GM18498 (cell line): Measurements from ENCODE around the gene TPRX1.
A peak's percentile ranks its signal among the peaks of the same experiment; 100 is the strongest.
"Not testable (repeated sequence)": the region's sequence is repeated elsewhere in the genome, so short reads cannot be mapped to it uniquely, and the experiment has no call there.

Source experiments
- ATAC-seq: cut with Tn5 transposase; IDR thresholded peaks from one replicate; pipeline ENCODE4 v1.9.1; 2021; ENCODE audit warnings: mild to moderate bottlenecking, moderate library complexity; ENCODE audit not compliant: unreplicated experiment

Gene TPRX1

DNA sequence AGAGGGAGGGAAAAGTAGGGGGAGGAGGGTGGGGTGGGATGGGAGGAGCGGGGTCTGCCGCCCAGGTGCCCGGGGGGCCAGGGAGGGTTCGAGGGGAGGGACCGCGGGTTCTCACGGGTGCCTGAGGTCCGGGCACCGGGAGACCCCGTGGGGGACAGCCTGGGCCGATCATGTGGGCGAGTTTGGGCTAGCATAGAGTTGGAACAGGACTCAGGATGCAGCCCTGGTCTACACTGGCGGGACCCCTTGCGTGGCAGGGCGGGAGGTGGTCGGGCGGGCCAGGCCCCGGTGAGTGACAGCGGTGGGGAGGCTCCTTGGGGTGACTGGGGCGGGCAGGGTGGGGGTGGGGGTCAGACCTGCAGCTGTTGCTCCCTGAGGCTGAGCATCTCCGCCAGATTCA, 1.2 kb downstream of the TPRX1 start:
- not testable (repeated sequence) for ATAC-seq

DNA sequence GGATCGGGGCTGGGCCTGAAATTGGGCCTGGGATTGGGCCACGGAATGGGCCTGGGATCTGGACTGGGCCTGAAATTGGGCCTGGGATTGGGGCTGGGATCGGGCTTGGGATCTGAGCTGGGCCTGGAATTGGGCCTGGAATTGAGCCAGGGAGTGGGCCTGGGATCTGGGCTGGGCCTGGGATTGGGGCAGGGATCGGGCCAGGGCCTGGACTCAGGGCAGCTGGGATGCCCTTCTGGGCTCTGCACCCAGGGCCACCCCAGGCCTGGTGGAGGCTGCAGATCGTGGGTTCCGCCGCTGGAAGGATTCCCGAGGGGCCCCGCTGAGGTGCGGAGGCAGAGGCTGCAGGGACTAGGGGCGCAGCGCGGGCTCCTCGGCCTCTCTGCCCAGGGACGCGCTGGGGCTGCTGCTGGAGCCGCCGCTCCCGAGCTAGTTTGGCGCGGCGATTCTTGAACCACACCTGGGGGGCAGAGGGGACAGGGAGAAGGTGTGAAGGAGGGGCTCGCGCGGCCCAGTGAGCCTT, 1.8 kb downstream of the TPRX1 start:
- no peak for ATAC-seq

DNA sequence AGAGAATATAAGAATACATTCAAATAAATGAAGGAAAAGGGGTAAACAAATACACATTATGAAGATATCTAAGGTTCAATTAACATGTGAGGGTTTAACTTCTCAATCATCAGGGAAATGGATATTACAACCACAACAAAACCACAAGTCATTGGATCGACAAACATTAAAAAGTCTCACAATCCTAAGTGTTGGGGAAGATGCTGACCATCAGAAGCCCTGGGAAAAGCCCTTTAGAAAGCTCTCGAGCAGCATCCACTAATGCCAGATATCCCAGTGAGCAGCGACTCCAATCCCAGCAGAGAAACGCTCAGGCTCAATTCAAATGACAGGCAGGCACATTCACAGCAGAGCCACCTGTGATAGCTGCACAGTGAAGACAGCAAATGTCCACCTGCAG, 3.1 kb downstream of the TPRX1 start:
- ATAC-seq, result no peak

DNA sequence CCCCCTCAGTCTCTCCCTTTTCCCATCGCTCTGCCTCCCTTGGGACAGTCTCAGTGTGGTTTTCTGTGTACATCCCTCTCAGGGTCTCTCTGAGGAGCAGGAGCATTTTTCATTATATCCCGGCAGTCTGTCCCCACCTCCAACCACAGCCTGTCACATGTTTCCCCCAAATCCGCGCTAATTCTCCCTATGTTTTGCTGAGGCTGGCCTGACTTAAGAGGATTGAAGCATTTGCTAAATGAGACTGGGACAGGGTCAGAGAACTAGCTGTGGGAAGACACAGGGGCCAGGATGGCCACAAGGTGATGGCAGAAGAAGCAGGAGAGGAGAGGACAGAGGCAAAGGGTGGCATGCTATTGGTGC, 5.5 kb downstream of the TPRX1 start:
- ATAC-seq, result no peak

DNA sequence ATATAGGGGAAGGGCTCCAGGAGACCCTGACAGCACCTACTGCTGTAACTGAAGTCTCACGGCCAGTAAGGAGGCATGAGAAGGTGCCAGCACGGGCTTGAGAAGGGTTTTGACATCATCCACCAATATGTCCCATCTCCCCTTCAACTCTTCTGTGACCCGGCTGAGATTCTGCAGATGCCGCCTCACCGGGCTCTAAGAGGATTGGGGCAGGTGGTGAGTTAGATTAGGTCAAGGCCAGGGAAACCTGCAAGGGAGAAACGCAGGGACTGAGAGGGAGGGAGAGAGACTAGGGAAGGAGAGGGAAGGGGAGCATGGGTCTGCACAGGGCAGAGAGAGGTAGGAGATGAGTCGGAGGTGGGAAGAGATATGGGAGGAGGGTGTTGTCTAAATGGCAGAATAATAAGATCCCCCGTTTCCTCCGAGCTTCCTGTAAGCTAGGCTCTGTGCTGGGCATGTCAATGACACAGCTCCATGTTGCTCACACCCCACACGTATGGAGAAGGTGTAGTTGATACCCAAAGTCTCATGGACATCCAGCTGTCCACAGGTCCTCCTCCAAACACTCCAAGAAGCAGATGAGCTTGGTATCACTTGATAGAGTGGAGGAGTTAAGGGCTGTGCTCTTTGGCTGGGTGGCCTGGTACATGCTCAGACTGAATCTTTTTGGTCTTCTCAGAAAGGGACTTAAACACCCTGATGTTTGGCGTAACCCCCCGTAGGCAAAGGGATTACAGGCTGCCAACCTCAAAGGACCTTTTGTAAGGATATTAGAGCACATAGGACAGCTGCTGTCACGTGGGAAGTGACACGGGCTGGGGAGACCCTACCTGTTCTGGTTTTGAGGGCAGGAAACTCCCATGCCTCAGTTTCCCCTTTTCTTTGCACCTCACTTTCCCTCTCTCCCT, 6.1 kb downstream of the TPRX1 start:
- ATAC-seq, result no peak

DNA sequence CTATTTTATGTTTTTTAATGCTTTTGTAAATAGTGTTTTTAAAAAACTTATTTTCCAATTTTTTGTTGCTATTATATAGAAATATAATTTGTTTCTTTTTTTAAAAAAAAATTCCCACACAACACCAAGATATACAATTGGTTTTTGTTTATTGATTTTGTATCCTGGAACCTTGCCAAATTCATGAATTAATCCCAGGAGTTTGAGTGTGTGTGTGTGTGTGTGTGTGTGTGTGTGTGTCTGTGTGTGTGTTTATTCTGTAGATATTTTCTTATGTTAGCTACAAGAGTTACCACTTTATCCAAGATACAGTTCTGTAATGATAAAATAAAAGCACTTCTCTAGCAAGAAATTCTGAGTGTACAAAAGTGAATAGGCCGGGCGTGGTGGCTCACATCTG, 7.6 kb downstream of the TPRX1 start:
- ATAC-seq, result no peak

DNA sequence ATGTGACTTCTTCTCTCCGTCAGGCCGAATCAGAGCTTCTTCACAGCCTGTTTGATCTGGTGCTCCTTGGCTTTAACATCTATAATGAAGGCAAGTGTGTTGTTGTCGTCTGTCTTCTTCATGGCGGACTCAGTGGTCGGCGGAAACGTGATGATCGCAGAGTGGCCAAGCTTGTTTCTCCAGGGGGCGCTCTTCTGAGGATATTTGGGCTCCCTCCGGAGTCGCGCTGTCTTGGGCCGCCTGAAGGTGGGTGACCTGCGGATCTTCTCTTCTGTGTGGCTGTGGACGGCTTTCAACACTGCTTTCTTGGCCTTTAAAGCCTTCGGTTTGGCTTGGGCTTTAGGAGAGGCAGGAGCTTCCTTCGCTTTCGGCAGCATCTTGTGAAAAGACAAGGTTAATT, 9.8 kb downstream of the TPRX1 start:
- no peak for ATAC-seq

DNA sequence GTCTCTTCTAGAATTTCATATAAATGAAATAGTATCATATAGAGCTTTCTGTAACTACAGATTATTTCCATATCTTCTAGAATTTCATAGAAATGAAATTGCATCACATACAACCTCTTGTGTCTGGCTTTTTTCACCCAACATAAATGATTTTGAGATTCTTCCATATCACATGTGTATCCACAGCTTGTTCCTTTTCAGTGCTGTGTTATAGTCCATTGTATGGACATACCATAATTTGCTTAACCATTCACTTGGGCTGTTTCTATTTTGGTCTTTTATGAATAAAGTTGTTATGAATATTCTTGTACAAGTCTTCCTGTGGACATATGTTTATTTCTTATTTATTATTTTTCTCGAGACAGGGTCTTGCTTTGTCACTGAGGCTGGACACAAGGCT, 11.7 kb downstream of the TPRX1 start:
- ATAC-seq, result no peak

DNA sequence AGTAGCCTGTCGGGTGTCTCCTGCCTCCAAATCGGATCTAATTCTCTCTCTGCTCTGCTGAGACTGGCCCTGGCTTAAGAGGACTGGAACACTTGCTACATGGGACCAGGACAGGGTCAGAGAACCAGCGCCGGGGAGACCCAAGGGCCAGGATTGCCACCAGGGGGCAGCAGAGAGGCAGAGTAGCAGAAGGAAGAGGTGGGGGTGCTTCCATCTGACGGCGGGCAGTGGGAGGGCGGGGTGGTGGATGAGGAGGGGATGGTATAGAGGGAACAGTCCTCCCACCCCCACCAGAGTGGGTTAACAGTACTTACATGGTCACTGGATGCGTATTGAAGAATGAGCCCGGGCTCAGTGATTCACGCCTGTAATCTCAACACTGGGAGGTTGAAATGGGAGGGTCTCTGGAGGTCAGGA, 13.9 kb downstream of the TPRX1 start:
- no peak for ATAC-seq

DNA sequence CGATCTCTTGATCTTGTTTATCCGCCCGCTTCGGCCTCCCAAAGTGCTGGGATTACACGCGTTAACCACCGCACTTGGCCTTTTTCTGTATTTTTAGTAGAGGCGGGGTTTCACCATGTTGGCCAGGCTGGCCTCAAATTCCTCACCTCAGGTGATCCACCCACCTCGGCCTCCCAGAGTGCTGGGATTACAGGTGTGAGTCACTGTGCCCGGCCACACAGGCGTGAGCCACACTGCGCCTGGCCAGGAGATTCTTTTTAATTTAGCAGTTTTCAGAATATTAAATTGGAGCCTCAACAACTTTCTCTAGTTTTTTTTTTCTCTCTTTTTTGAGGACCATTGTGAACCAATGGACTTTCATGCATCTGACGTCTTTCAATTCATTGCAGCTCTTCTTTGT, 14.5 kb downstream of the TPRX1 start:
- ATAC-seq, result not testable (repeated sequence)

DNA sequence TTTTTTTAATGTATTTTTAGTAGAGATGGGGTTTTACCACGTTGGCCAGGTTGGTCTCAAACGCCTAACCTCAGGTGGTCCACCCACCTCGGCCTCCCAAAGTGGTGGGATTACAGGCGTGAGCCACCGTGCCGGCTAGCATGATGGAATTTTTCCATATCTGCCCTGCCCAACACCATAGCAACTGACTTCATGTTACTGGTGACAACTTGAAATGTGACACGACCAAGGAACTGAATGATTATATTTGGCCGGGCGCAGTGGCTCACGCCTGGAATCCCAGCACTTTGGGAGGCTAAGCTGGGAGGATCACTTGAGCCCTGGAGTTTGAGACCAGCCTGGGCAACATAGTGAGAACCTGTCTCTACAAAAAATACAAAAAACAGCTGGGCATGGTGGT, 17.0 kb downstream of the TPRX1 start:
- ATAC-seq, result not testable (repeated sequence)

DNA sequence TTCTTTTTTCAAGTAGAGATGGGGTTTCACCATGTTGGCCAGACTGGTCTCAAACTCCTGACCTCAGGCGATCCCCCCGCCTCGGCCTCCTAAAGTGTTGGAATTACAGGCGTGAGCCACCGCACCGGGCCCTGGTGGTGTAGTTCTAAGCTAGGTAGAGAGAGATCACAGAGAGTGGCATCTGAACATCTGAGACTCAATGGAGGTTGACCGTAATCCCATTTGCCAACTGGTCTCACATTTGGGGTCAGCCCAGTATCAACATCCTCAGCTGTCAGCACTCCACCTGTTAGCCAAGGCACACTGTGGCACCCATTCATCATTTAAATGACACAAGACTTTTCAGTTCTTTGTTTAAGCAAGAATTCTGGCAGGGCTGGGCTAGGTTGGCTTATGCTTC, 17.8 kb downstream of the TPRX1 start:
- ATAC-seq, result no peak

DNA sequence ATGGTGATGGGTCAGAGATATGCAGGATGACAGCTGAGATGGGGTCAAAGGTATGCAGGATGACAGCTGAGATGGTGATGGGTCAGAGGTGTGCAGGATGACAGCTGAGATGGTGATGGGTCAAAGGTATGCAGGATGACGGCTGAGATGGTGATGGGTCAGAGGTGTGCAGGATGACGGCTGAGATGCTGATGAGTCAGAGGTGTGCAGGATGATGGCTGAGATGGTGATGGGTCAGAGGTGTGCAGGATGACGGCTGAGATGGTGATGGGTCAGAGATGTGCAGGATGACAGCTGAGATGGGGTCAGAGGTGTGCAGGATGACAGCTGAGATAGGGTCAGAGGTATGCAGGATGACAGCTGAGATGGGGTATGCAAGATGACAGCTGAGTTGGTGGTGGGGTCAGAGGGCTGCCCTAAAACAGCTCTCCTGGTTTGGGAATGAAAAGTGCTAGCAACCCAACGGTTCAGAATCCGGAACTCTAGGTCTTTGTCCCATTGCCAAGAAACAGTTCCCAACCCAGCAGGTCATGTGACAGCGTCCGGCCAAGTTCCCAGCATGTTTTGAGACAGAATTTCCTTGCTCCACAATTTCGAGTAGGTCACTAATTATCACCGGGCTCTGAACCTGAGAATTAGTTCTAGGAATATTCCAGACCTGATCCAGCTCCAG, 22.6 kb downstream of the TPRX1 start:
- ATAC-seq, result no peak

DNA sequence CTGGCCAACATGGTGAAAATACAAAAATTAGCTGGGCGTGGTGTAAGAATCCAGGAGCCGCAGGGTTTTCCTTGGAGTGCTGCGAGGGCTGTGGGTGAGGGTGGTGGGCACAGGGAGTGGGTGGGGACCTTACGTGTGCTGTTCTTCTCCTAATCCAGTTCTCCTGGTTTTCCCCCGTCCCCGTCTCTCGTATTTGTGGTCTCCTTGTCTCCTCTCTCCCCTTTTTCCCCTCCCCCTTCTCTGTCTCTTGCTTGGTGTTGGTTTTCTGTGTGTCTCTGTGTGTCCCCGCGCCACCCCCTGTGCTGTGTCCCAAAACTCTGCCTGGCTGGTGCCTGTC, 24.2 kb downstream of the TPRX1 start:
- no peak for ATAC-seq

DNA sequence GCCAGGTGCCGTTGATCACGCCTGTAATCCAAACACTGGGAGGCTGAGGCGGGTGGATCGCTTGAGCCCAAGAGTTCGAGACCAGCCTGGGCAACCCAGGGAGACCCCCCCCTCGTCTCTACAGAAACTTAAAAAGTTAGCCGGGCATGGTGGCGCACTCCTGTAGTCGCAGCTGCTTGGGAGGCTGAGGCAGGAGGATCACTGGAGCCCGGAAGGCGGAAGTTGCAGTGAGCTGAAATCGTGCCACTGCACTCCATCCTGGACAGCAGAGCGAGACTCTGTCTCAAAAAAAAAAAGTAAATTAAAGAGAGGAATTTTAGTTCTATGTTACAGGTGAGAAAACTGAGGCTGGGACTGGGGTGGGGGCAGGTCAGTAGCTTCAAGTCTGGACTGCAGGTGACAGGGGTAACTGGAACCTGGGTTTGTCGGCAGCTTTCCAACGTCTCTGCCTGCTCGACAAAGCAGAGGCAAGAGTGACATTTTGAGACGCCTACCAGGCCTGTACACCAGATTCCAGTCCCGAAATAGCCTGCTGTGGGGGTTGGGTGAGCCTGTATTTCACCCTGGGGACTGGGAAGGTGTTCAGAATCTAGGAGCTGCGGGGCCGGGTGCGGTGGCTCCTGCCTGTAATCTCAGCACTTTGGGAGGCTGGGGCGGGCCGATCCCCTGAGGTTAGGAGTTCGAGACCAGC, 24.7 kb downstream of the TPRX1 start:
- no peak for ATAC-seq

DNA sequence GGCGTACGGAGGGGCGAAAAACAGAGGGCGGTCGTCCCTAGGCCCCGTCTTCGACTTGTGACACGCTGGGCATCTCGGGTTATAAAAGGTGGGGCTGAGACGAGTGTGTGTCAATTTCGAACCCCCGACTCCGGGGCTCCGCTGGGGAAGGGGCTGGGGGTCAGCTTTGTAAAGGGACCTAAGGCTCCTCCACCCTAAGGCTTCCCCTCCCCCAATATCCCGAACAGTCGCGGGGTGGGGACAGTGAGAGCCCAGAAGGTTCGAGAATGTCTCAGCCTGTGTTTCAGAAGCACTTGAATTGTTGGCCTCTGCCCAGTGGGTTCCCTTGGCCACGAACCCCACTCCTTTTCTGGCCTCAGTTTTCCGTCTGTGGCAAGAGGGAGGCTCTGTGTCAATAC, 25.4 kb downstream of the TPRX1 start:
- ATAC-seq, result no peak

DNA sequence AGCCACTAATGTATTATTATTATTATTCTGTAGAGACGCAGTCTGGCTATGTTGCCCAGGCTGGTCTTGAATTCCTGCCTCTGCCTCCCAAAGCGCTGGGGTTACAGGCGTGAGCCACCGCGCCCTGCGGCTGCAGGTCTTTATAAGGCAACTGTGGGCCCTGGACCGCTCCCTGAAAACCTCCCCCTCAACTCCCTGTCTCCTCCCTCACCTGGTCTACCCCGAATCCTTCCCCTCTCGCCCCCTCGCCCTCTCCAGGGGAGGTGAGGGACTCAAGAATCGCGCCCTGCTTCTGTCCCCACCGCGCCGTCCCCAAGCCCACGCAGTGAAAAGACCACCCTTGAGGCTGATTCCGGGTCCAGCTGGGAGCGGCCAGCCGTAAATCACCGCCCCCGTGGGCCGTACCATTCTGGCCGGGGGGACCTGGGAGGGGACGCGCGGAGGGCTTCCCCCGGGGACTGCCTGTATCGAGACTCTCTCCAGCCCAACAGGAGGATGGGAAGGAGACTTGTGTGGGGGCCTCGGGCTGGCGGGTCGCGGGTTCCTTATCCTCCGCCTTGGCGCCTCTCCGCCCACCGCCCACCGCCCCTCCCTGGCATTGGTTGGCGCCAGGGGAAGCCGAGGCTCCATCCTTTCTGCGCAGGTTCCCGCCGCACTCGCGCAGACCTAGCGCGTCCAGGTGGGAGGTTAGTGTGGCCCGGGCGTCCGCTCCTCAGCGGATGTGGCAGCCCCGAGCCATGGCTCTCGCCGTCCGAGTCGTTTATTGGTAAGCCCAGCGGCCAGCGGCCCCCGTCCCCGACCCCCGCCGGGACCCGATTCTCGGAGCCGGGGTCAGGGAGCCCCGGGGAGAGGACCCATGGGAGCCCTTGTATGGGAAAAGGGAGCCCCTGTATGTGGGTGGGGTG, 26.1 kb downstream of the TPRX1 start, which contains the start of gene SELENOW:
Gene SELENOW, plus strand, starts transcription at position 655 of the 905 bp plus-strand sequence. Its CDS starts 83 bp downstream, at position 738.
- ATAC-seq, result peak; percentile 88

DNA sequence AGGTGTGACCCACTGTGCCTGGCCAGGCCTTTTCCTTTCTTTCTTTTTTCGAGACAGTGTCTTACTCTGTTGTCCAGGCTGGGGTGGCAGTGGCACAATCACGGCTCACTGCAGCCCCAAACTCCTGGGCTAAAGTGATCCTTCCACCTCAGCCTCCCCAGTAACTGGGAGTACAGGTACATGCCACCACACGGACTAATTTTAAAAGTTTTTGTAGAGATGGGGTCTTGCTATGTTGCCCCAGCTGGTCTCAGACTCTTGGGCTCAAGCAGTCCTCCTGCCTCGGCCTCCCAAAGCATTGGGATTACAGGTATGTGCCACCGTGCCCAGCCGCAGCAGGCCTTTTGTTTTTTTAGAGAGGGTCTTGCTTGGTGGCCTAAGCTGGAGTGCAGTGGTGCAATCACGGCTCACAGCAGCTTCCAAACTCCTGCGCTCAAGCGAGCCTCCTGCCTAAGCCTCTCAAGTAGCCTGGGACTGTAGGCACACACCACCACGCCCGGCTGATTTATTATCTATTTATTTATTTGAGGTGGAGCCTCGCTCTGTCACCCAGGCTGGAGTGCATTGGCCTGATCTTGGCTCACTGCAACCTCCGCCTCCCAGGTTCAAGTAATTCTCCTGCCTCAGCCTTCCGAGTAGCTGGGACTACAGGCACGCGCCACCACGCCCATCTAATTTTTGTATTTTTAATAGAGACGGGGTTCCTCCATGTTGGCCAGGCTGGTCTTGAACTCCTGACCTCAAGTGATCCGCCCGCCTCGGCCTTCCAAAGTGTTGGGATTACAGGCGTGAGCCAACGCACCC, 26.9 kb downstream of the TPRX1 start:
- ATAC-seq, result not testable (repeated sequence)

DNA sequence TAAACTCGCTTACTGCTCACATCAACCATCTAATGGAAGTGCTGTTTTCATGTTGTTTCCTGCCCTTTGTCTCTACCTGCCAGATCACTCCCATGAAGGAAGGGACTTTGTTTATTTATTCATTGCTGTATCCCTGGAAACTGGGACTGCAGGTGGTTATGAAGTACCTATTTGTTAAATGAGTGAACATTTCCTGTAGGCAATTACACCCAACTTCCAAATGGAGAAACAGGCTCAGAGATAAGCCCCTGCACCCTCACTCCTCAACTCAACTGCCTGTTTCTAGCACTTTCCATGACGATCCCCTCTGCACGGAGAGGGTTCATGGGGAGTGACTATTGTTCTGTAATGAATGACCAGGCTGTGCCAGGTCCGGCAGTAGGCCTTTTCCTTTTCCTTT, 27.8 kb downstream of the TPRX1 start:
- no peak for ATAC-seq

DNA sequence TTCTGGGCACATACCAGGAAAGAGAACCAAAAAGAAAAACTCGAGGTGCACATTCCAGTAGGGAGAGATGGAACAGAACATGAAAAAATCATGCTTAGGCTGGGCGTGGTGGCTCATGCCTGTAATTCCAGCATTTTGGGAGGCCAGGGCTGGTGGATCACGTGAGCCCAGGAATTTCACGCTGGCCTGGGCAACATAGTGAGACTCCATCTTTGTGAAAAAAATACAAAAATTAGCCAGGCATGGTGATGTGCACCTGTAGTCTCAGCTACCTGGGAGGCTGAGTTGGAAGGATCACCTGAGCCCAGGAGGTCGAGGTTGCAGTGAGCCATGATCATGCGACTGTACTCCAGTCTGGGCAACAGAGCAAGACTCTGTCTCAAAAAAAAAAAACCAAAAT, 33.1 kb downstream of the TPRX1 start:
- ATAC-seq, result not testable (repeated sequence)
